ACC112 (cell line): Measurements from ENCODE around the gene WRAP73.

Experiments
- H2AFZ ChIP-seq: fragments of 200-600 bp; sonication (generic); one replicate; pipeline ENCODE4 v1.6.0; 2017; ENCODE audit warnings: antibody characterized with exemption, low read length; ENCODE audit not compliant: unreplicated experiment
- H3K27ac ChIP-seq: fragments of 200-600 bp; sonication (generic); 2 replicates; pipeline ENCODE4 v1.5.1; 2014; ENCODE audit warnings: low read depth, mild to moderate bottlenecking, antibody characterized with exemption, low read length, moderate library complexity
- H3K27me3 ChIP-seq: fragments of 200-600 bp; sonication (generic); 2 replicates; pipeline ENCODE4 v1.6.1; 2014; ENCODE audit warnings: mild to moderate bottlenecking, antibody characterized with exemption, low read length, moderate library complexity, mixed read lengths; ENCODE audit not compliant: insufficient read depth
- H3K36me3 ChIP-seq: fragments of 200-600 bp; sonication (generic); 2 replicates; pipeline ENCODE4 v1.6.1; 2016; ENCODE audit warnings: mild to moderate bottlenecking, antibody characterized with exemption, low read length, moderate library complexity, mixed read lengths; ENCODE audit not compliant: insufficient read depth
- H3K4me1 ChIP-seq: fragments of 200-600 bp; sonication (generic); one replicate; pipeline ENCODE4 v1.6.1; 2016; ENCODE audit warnings: low read length, mixed read lengths; ENCODE audit not compliant: insufficient read depth, unreplicated experiment, control insufficient read depth
- H3K4me3 ChIP-seq: fragments of 200-600 bp; sonication (generic); 2 replicates; pipeline ENCODE4 v1.5.1; 2014; ENCODE audit warnings: mild to moderate bottlenecking, low read depth, low read length
- H3K79me2 ChIP-seq: fragments of 200-600 bp; sonication (generic); one replicate; pipeline ENCODE4 v1.6.0; 2016; ENCODE audit warnings: low read length; ENCODE audit not compliant: control insufficient read depth, unreplicated experiment, insufficient read depth

WRAP73 gene

GRCh38 chr1:3668148-3668547 lies 18.2 kb upstream of the WRAP73 start:
- Histone ChIP-seq H3K27me3 (no peaks in the 10 kb centered on the region), H2AFZ (no peak overlapping the region), H3K4me3 (no peak overlapping the region), H3K79me2 (no peaks in the 10 kb centered on the region), H3K27ac (no peak overlapping the region), H3K4me1 (peaks cover 20% of the 10 kb centered on the region), H3K36me3 (no peaks in the 10 kb centered on the region)

DNA sequence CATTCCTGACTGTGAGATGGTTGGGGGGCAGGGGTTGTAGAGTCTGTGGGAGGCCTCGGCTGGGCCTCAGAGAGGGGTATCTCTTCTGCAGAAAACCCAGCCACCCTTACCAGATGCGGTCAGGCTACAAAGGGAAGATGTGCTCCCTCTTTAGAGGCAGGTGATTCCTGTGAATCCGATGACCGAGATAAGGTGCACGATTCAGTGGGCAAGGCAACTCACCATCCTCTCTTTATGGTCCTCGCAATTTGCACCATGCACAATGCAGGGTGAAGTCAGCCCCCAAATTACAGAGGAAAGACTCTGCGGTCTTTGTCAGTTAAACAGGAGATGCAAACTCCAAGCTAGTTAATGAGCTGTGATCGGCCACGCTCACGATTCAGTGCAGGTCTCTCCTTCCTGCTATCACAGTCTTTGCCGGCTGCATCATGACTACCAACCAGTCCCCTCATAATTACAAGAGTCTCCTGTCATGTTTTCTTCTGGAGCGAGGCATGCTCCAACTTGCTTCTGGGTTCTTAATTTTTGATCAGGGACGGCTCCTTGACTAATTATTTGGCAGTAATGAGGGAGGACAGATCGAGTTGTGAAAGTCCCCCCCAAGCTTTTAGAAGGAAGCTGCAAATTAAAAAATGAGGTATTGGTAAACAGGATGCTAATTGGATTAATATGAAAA lies 14.9 kb upstream of the WRAP73 start:
- Histone ChIP-seq H3K4me1 (peaks cover 20% of the 10 kb centered on the region), H3K4me3 (no peak overlapping the region), H3K27me3 (no peaks in the 10 kb centered on the region), H2AFZ (no peak overlapping the region), H3K27ac (no peak overlapping the region), H3K36me3 (no peaks in the 10 kb centered on the region), H3K79me2 (no peaks in the 10 kb centered on the region)

DNA sequence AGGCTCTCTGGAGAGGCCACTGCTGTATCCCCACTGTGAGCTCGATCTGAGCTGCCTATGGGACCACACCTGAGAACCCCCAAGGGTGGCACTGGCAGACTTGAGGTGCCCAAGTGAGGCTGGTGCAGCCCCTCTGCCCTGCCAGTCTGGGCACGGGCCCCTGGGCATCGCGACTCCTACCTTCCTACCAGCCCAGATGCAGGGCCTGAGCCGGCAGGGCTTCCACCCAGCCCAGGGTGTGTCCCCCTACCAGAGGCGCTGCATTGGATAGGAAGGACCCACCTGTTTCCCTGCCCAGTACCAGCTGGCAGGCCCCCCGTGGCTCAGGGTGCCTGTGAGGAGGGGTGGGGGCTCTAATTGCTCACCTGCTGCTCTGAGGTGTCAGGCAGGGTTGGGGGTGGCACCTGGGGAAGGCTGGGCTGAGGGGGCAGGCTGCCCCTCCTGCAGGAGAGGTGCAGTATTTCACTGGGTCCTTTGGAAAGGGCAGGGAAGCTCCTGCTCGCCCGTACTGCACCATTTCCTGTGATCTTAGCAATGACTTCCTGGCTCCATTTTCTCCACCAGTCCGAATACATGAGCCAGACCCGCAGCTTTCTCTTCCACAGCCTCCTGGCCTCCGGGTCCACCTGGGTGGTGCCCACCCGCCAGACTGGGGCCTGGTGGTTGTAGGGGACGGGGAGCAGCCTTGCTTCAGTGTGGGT lies 14.2 kb upstream of the WRAP73 start:
- no peaks in the 10 kb centered on the region for H3K79me2 ChIP-seq
- H3K36me3 ChIP-seq: no peaks in the 10 kb centered on the region
- peaks cover 18% of the 10 kb centered on the region for H3K4me1 ChIP-seq
- no peak overlapping the region for H3K27ac ChIP-seq
- no peak overlapping the region for H2AFZ ChIP-seq
- no peak overlapping the region for H3K4me3 ChIP-seq
- H3K27me3 ChIP-seq: no peaks in the 10 kb centered on the region

DNA sequence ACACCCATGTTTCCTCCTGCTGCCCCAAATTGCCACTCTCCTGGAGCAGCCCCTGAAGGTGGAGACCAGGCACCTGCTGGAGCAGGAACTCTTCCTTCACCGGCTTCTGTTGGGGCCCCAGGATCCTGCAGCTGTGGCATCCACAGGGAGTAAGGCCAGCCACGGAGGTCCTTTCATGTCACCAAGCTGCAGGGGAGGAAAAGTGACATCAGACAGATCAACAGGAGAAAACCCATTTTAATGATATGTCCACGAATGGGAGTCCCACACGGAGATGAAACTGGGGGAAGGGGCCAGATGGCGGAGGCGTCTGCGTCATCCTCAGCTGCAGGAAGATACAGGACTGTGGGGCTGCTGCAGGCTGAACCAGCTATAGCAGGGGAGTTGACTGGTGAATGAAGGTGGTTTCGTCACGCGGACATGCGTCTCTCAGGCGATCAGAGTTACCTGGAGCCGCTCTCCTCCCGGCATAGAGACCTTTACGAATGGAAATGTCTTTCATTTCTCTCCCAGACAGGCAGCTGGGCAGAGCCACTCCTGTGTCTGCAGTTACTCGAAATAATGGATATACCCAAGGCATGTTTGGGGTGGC lies 12.3 kb upstream of the WRAP73 start:
- no peak overlapping the region for H2AFZ ChIP-seq
- H3K79me2 ChIP-seq: no peaks in the 10 kb centered on the region
- H3K36me3 ChIP-seq: no peaks in the 10 kb centered on the region
- H3K4me3 ChIP-seq: no peak overlapping the region
- no peak overlapping the region for H3K27ac ChIP-seq
- no peaks in the 10 kb centered on the region for H3K27me3 ChIP-seq
- peaks cover 11% of the 10 kb centered on the region for H3K4me1 ChIP-seq

DNA sequence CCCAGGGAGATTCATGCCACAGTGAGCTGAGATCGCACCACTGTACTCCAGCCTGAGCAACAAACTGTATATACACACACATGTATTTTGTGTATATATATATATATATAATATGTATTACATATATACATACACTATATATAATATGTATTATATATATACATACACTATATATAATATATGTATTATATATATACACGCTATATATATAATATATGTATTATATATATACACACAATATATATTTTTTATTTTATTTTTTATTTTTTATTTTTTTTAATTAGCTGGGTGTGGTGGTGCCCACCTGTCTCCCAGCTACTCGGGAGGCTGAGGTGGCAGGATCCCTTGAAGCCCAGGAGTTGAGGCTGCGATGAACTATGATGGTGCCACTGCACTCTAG lies 11.7 kb upstream of the WRAP73 start:
- Histone ChIP-seq H3K79me2 (no peaks in the 10 kb centered on the region), H3K36me3 (no peaks in the 10 kb centered on the region), H2AFZ (no peak overlapping the region), H3K4me3 (no peak overlapping the region), H3K27ac (no peak overlapping the region), H3K27me3 (no peaks in the 10 kb centered on the region; the same call in 1 of the 2 replicates), H3K4me1 (peaks cover 6% of the 10 kb centered on the region)

DNA sequence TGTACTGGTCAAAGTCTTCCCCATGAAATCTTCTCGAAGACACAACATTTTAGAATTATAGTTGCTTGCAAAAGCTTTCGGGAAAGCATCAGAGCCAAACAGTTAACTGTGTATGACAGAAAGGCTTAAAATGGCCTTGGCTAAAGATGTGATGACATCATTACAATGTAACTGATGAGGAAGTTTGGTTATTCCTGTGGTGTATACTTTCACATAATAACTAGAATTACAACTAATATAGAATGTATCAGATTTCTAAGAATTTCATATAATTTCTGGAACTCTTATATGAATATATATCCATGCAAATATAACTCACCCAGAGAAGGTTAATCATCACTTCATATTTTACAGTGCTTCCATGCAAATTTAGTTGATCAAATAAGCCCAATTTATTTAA lies 10.8 kb upstream of the WRAP73 start:
- Histone ChIP-seq H3K4me3 (no peak overlapping the region), H2AFZ (no peak overlapping the region), H3K79me2 (no peaks in the 10 kb centered on the region), H3K27ac (no peak overlapping the region), H3K36me3 (no peaks in the 10 kb centered on the region), H3K27me3 (peaks cover 5% of the 10 kb centered on the region), H3K4me1 (no peaks in the 10 kb centered on the region)

- no peak overlapping the region for H2AFZ ChIP-seq
- no peak overlapping the region for H3K27ac ChIP-seq
- no peak overlapping the region for H3K4me3 ChIP-seq
- H3K4me1 ChIP-seq: no peaks in the 10 kb centered on the region
- no peaks in the 10 kb centered on the region for H3K79me2 ChIP-seq
- H3K36me3 ChIP-seq: no peaks in the 10 kb centered on the region
- H3K27me3 ChIP-seq: peaks cover 11% of the 10 kb centered on the region
Measured at GRCh38 chr1:3659093-3659492, 9.2 kb upstream of the WRAP73 start.

- Histone ChIP-seq H3K27me3 (peaks cover 18% of the 10 kb centered on the region), H3K36me3 (no peaks in the 10 kb centered on the region), H3K79me2 (no peaks in the 10 kb centered on the region), H3K27ac (no peak overlapping the region), H3K4me3 (no peak overlapping the region), H2AFZ (no peak overlapping the region), H3K4me1 (no peaks in the 10 kb centered on the region)
Measured at GRCh38 chr1:3658231-3658615, 8.3 kb upstream of the WRAP73 start.

DNA sequence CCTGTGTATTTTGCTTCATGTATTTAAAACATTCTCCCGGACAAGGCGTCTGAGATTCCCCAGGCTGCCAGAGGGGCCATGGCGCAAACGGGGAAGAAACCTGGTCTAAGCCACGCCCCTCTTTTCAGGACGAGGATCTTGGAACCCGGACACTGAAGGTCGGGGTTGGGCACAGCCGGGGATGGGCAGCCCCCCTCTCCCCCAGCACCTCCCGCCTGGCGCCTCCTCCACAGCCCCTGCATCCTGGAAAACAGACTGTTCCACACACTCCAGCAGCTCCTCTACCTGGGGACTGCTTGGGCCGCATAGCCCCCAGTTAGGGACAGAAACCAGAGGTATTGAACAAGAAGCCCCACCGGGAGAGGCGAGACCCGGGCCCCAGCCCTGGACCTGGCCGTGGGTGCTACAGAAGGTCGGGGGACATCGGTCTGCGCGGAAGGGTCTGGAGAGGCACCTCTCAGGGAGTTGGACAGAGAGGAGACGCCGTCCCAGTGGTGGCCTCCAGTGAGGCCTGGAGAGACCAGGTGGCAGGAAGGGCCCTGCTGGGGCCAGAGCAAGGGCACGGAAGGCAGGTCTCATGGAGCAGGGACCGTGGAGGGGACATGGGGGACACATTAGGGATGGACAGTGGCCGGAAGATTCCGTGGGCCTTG lies 7.8 kb upstream of the WRAP73 start:
- Histone ChIP-seq H3K4me3 (no peak overlapping the region), H2AFZ (no peak overlapping the region), H3K79me2 (no peaks in the 10 kb centered on the region), H3K36me3 (no peaks in the 10 kb centered on the region), H3K27me3 (peaks cover 24% of the 10 kb centered on the region), H3K27ac (no peak overlapping the region), H3K4me1 (no peaks in the 10 kb centered on the region)

DNA sequence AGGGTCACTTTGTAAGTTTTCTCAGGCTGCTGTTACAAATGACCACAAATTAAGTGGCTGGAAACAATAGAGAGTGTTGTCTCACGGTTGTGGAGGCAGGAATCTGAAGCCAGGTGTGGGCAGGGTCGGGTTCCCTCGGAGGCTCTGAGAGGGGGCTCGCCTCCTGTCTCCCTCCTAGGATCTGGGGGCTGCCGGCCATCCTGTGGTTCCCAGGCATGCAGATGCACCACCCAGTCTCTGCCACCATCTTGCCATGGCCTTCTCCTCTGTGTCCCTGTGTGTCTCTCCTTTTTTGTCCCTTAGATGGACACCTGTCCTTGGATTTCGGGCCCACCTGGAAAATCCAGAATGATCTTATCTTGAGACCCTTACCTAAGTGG lies 7.2 kb upstream of the WRAP73 start:
- no peak overlapping the region for H3K27ac ChIP-seq
- no peak overlapping the region for H2AFZ ChIP-seq
- H3K79me2 ChIP-seq: no peaks in the 10 kb centered on the region
- H3K4me1 ChIP-seq: no peaks in the 10 kb centered on the region
- peaks cover 30% of the 10 kb centered on the region for H3K27me3 ChIP-seq
- no peak overlapping the region for H3K4me3 ChIP-seq
- no peaks in the 10 kb centered on the region for H3K36me3 ChIP-seq
